Neutrophil (primary cell): Measurements from ENCODE around the gene MYH15.

Source experiments
- H3K27ac ChIP-seq: fragments of 200-600 bp; sonication (generic); 2 replicates; pipeline ENCODE4 v1.5.1; 2016; ENCODE audit warnings: mild to moderate bottlenecking, moderate library complexity
- H3K27me3 ChIP-seq: fragments of 200-600 bp; sonication (generic); 2 replicates; pipeline ENCODE4 v1.6.0; 2016; ENCODE audit warnings: mild to moderate bottlenecking
- H3K36me3 ChIP-seq: fragments of 200-600 bp; sonication (generic); 2 replicates; pipeline ENCODE4 v1.5.1; 2017
- H3K4me1 ChIP-seq, 2 experiments: fragments of 200-600 bp in 1 of 2; sonication (generic) in 1 of 2; 1 replicate in 1 of 2; 2 replicates in 1 of 2; pipeline versions ENCODE4 v1.5.1 to v1.6.1; 2013 to 2016; ENCODE audit warnings: low read depth in 1 of 2, low read length in 1 of 2, mild to moderate bottlenecking in 1 of 2, moderate library complexity in 1 of 2; ENCODE audit not compliant: control insufficient read depth in 1 of 2, insufficient read depth in 1 of 2
- H3K4me3 ChIP-seq, 2 experiments: fragments of 200-600 bp in 1 of 2; sonication (generic) in 1 of 2; 1 replicate in 1 of 2; 2 replicates in 1 of 2; pipeline ENCODE4 v1.5.1; 2013 to 2016; ENCODE audit warnings: low read depth in 1 of 2, low read length in 1 of 2, mild to moderate bottlenecking in 1 of 2, moderate library complexity in 1 of 2
- H3K9me3 ChIP-seq: fragments of 200-600 bp; sonication (generic); 2 replicates; pipeline ENCODE4 v1.5.1; 2016
- TF ChIP-seq, protein P1 (sequence below): fragments of 200-600 bp; sonication (generic); IDR thresholded peaks from 2 replicates; pipeline ENCODE4 v1.5.1; 2016; ENCODE audit warnings: antibody characterized with exemption

The MYH15 gene

DNA sequence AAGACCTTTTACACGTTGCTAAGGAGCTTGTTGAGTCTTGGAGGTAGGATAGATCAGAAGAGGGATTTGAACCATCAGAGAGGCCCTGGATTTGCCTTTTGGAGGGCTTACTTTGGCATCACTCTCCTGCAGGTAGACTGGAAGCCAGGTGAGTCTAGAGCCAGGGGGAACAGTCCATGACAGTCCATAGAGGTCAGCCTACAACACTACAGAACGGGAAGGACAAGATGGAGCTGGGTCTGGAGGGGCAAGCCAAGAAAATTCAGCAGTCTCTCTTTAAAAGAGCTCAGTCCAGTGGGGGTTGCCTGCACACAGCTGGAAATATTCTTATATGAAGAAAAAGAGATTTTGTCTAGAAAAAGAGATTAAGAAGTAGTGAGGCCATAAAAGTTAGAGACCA, 153.4 kb downstream of the MYH15 start:
- H3K9me3 ChIP-seq = no peaks in the 10 kb centered on the region
- TF ChIP-seq, protein P1, sequence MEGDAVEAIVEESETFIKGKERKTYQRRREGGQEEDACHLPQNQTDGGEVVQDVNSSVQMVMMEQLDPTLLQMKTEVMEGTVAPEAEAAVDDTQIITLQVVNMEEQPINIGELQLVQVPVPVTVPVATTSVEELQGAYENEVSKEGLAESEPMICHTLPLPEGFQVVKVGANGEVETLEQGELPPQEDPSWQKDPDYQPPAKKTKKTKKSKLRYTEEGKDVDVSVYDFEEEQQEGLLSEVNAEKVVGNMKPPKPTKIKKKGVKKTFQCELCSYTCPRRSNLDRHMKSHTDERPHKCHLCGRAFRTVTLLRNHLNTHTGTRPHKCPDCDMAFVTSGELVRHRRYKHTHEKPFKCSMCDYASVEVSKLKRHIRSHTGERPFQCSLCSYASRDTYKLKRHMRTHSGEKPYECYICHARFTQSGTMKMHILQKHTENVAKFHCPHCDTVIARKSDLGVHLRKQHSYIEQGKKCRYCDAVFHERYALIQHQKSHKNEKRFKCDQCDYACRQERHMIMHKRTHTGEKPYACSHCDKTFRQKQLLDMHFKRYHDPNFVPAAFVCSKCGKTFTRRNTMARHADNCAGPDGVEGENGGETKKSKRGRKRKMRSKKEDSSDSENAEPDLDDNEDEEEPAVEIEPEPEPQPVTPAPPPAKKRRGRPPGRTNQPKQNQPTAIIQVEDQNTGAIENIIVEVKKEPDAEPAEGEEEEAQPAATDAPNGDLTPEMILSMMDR = no peak
- no peaks in the 10 kb centered on the region for H3K4me1 ChIP-seq
- no peaks in the 10 kb centered on the region for H3K27me3 ChIP-seq
- no peak overlapping the region for H3K4me3 ChIP-seq
- H3K27ac ChIP-seq = no peak overlapping the region
- no peaks in the 10 kb centered on the region for H3K36me3 ChIP-seq

DNA sequence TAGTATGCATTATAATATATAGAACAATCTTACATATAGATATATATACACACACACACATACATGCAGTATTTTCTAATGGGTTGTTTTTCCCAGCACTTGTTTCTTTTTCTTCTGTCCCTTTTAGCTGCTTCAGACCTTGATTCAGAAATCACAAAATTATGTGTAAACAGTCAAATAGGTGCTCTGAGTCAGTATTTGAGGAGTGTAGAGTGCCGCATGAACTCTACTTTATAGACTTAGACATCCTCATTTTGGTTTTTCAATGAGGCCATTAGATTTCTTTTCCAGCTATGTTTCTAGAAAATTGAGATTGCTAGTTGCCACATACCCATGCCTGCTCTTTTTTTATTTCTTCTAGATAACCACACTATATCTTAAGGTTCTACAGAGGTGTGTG, 155.8 kb downstream of the MYH15 start:
- no peaks in the 10 kb centered on the region for H3K36me3 ChIP-seq
- no peak overlapping the region for H3K4me3 ChIP-seq
- TF ChIP-seq, protein P1 = no peak
- no peaks in the 10 kb centered on the region for H3K4me1 ChIP-seq
- no peak overlapping the region for H3K27ac ChIP-seq
- H3K9me3 ChIP-seq = no peaks in the 10 kb centered on the region
- no peaks in the 10 kb centered on the region for H3K27me3 ChIP-seq

DNA sequence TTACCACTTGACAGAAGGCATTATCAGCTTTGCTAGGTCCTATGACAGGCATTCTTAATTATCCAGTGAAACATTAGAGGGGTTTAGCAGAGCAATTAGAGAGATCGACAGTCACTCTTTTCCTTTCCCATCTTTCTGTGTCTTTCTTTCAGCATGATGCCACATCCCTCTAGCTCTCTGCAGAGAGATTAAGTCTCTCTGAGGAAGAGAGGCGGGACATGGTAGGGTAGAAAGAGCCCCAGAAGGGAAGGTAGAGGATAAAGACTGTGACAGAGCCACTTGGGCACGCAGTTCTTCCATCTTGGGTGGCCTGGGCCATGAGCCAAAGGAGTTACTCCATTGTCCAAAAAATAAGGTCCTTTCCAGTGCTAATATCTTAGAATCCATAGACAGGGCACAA, 158.2 kb downstream of the MYH15 start:
- Histone ChIP-seq H3K36me3 (no peaks in the 10 kb centered on the region), H3K4me3 (no peak overlapping the region), H3K9me3 (no peaks in the 10 kb centered on the region), H3K4me1 (peaks cover 4 to 7% of the 10 kb centered on the region in 2 experiments), H3K27me3 (no peaks in the 10 kb centered on the region), H3K27ac (no peak overlapping the region)
- TF ChIP-seq, protein P1 = no peak

DNA sequence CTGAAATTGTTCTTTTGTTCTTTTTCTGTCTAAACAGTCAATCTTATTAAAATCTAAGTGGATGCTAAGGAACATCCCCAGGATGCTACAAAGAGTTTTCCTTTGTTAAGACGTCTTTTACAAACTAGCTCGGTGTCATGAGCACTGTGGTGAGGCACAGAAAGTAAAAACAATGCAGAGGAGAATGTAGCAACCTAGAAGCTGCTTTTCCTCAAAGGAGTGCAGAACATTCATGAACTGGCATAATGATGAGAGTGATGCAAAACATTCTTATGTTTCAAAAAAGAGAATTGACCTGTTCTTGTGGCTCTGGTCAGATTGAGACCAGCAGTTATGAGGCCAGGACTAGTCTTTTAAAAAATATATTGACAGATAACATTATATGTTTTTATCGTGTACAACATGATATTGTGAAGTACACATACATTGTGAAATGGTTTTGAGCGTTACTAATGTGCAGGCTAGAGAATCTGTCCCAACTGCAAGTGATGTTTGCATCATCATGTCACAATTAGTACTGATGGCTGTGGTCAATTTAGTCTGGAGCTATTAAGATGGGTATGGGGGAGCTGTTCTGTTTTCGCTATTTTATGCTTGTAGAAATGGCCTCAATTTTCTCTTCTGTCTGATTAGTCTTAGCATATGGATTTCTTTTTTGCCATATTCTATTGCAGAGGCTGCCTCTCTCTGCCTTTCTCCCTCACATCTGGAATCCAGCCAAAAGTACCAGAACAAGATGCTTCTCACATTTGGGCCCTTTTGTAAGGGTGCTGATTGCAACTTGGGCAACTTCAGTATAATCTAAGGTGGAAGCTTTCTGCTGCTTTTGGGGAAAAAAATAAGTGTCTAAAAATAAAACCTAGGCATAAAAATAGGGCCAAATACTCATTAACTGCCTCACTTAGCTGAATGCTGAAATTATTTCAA, 163.8 kb downstream of the MYH15 start:
- no peak overlapping the region for H3K4me3 ChIP-seq
- no peaks in the 10 kb centered on the region for H3K27me3 ChIP-seq
- H3K36me3 ChIP-seq = no peaks in the 10 kb centered on the region
- no peaks in the 10 kb centered on the region for H3K9me3 ChIP-seq
- H3K4me1 ChIP-seq = peaks cover 22 to 23% of the 10 kb centered on the region in 2 experiments
- H3K27ac ChIP-seq = peak overlapping the region; percentile 36
- TF ChIP-seq, protein P1 = no peak

DNA sequence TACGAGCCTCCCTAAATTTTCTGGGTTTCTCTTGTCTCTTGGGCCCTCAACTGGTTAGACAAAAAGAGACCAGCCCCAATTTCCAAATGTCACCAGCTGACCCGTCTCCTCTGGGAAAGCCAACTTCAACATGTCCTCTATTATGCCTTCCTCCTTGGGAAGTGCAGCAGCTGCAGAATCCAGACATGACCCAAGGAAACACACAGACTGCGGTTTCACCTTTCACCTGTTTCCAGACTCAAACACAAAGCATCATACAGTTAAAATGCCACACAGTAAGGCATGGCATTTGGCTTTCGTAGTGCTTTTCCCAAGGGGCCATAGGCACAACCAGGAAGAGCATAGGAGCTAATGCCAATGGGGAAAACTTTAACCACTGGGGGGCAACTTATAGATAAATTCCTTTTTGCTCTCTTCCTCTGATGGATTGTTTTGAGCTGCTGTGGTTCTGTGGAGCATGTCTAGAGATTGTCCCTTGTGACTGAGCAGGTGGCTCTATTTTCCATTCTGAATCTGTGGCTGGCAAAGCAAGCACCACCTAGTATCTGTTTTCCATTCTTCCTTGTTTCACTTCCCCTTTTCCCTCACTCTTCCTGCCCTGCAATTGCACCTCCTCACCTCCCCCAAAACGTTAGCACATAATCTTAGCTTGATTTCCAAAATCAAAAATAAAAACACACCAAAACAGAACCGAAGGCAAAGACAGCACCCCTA, 164.7 kb downstream of the MYH15 start:
- H3K36me3 ChIP-seq = no peaks in the 10 kb centered on the region
- peak overlapping the region; percentile 36 for H3K27ac ChIP-seq
- TF ChIP-seq, protein P1 = no peak
- no peak overlapping the region for H3K4me3 ChIP-seq
- H3K4me1 ChIP-seq = peaks cover 22 to 23% of the 10 kb centered on the region in 2 experiments
- no peaks in the 10 kb centered on the region for H3K27me3 ChIP-seq
- H3K9me3 ChIP-seq = no peaks in the 10 kb centered on the region
